ENCODE measurements around the gene MAB21L2. TPM values are rescaled to one million over a fixed set of nuclear protein-coding genes. Genes with fewer than 3 reads are reported as not detected.

MAB21L2 gene
- polyA plus RNA-seq, 2 of the 4 experiments (the other 2 are of a cell fraction), result not detected

DNA sequence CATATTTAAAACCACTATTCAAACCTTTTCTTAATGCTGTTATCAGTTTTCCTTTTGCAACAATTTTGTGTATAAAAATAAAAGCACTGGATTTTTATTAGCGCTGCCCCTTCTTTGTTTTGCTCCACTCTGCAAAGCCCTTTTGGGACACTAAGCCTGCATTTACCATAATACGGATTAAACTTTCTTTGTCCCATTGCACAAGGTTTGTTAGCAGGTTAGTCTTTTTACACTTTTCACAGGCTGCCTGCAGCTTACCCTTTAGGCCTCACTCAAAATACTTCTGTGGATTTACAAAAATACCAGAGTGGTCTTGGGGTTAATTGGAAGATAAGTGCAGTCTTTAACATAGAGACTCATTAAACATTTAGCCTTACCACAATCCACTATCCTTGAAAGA, 35.7 kb upstream of the MAB21L2 start:
- TF ChIP-seq SMC3 (IDR thresholded peaks at IDR 0.05), result no peak
- TF ChIP-seq HEYL (CRISPR knock-in tag; IDR thresholded peaks at IDR 0.05), result no peak
- TF ChIP-seq, protein P1, sequence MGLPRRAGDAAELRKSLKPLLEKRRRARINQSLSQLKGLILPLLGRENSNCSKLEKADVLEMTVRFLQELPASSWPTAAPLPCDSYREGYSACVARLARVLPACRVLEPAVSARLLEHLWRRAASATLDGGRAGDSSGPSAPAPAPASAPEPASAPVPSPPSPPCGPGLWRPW (IDR thresholded peaks at IDR 0.05), result no peak
- no peak for TF ChIP-seq ELK1 (IDR thresholded peaks at IDR 0.05; ENCODE audit: low read depth, low read length)
- TF ChIP-seq CHD2 (IDR thresholded peaks at IDR 0.05; ENCODE audit: low read length, partially characterized antibody), result no peak
- no peak for TF ChIP-seq HOXA7 (CRISPR knock-in tag; IDR thresholded peaks at IDR 0.05)
- no peak for TF ChIP-seq POLR2A (IDR thresholded peaks at IDR 0.05; ENCODE audit: low read length)
- no peak for TF ChIP-seq GATA3 (IDR thresholded peaks at IDR 0.05; ENCODE audit: borderline replicate concordance)
- TF ChIP-seq HOXB5 (CRISPR knock-in tag; IDR thresholded peaks at IDR 0.05), result no peak
- TF ChIP-seq CBX8 (IDR thresholded peaks at IDR 0.05), result no peak
- no peak for TF ChIP-seq MAX (IDR thresholded peaks at IDR 0.05)
- no peak for TF ChIP-seq ZC3H11A (IDR thresholded peaks at IDR 0.05)
- H3K27ac ChIP-seq, result no peak overlapping the region
- POLR2A ChIA-PET, result no interaction called here
- H3K9me3 ChIP-seq, result no peaks in the 10 kb centered on the region
- CTCF ChIA-PET, result interaction anchor here (1.0 kb wide), 1 partner anchor 8 kb away, joined by 3 read pairs; no protein-coding TSS in a partner anchor
- peaks cover under 1% of the 10 kb centered on the region; the same call in 1 of the 3 replicates for H3K4me1 ChIP-seq
- FAIRE-seq, result no peak
- no peak for DNase-seq (ENCODE audit: low read depth in 1 of 2, low spot score in 1 of 2)
- H3K4me2 ChIP-seq, result no peak overlapping the region
- WGBS (ENCODE audit: missing lambda C conversion rate), result 91% methylated on average over 2 of the region's 2 CpGs
- no peak overlapping the region for H3K4me3 ChIP-seq
- ATAC-seq, result no peak

DNA sequence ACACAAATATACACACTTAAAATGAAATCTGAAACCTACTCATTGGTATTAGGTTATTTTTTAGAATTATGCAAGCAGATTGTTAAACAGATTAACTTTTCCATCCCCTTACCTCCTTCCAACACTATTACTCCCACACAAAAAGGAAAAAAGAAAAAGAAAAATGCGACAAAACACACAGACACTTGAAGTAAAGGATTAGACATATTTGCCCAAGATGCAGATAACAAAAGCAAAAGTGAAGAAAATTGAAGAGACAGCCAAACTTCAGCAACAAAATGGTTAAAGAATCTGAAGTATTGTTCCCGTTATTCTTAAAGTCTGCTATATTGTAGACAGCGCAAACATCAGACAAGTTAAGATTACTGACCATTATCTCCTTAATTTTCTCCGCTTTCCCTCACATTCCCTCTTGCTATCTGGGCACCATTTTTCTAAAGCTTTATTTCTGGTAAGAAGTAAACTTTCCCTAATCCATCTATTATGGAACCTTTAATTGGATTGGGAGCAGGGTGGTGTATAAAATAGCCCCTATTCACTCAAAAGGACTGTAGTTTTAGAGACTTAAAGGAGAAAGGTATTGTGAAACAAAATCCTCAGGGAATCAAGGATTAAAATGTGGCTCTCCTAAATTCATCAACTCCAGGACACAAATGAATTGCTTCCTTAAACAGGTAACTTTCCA, 34.7 kb upstream of the MAB21L2 start:
- ChIA-PET POLR2A (no interaction called here), CTCF (no interaction called here)
- WGBS (ENCODE audit: missing lambda C conversion rate), result 86% methylated on average over 4 of the region's 4 CpGs
- no peaks in the 10 kb centered on the region for H3K9me3 ChIP-seq
- H3K4me3 ChIP-seq, result no peak overlapping the region
- TF ChIP-seq FOSB (CRISPR knock-in tag; IDR thresholded peaks at IDR 0.05), result no peak
- TF ChIP-seq JUN (IDR thresholded peaks at IDR 0.05), result no peak
- TF ChIP-seq SMC3 (IDR thresholded peaks at IDR 0.05), result no peak
- no peak for TF ChIP-seq CHD4 (IDR thresholded peaks at IDR 0.05; ENCODE audit: borderline replicate concordance)
- TF ChIP-seq CHD2 (IDR thresholded peaks at IDR 0.05; ENCODE audit: low read length, partially characterized antibody), result no peak
- TF ChIP-seq NR3C1 (IDR thresholded peaks at IDR 0.05), result no peak
- TF ChIP-seq ZC3H11A (IDR thresholded peaks at IDR 0.05), result no peak
- no peak for TF ChIP-seq ESRRA (IDR thresholded peaks at IDR 0.05; ENCODE audit: borderline replicate concordance, low read length)
- no peak for TF ChIP-seq KDM5A (IDR thresholded peaks at IDR 0.05)
- no peak for TF ChIP-seq CEBPB (IDR thresholded peaks at IDR 0.05)
- TF ChIP-seq, protein P2, sequence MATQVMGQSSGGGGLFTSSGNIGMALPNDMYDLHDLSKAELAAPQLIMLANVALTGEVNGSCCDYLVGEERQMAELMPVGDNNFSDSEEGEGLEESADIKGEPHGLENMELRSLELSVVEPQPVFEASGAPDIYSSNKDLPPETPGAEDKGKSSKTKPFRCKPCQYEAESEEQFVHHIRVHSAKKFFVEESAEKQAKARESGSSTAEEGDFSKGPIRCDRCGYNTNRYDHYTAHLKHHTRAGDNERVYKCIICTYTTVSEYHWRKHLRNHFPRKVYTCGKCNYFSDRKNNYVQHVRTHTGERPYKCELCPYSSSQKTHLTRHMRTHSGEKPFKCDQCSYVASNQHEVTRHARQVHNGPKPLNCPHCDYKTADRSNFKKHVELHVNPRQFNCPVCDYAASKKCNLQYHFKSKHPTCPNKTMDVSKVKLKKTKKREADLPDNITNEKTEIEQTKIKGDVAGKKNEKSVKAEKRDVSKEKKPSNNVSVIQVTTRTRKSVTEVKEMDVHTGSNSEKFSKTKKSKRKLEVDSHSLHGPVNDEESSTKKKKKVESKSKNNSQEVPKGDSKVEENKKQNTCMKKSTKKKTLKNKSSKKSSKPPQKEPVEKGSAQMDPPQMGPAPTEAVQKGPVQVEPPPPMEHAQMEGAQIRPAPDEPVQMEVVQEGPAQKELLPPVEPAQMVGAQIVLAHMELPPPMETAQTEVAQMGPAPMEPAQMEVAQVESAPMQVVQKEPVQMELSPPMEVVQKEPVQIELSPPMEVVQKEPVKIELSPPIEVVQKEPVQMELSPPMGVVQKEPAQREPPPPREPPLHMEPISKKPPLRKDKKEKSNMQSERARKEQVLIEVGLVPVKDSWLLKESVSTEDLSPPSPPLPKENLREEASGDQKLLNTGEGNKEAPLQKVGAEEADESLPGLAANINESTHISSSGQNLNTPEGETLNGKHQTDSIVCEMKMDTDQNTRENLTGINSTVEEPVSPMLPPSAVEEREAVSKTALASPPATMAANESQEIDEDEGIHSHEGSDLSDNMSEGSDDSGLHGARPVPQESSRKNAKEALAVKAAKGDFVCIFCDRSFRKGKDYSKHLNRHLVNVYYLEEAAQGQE (IDR thresholded peaks at IDR 0.05), result no peak
- no peak for TF ChIP-seq NPAS2 (CRISPR knock-in tag; IDR thresholded peaks at IDR 0.05; ENCODE audit: borderline replicate concordance)
- TF ChIP-seq HOXB13 (CRISPR knock-in tag; IDR thresholded peaks at IDR 0.05; ENCODE audit: low read depth), result no peak
- no peak for TF ChIP-seq HEYL (CRISPR knock-in tag; IDR thresholded peaks at IDR 0.05)
- ATAC-seq (no peak), DNase-seq (ENCODE audit: low read depth in 1 of 2, low spot score in 1 of 2) (no peak), FAIRE-seq (no peak)
- H3K4me1 ChIP-seq, result no peaks in the 10 kb centered on the region
- H3K4me2 ChIP-seq, result no peak overlapping the region
- no peak overlapping the region for H3K27ac ChIP-seq
